GM10266 (cell line): Measurements from ENCODE around the gene OR9I1.

Experiments
- DNase-seq: peaks from one replicate; pipeline ENCODE4 v3.0.0; 2012; ENCODE audit errors: extremely low spot score
- CTCF ChIP-seq: IDR thresholded peaks from 2 replicates; pipeline ENCODE4 v1.5.1; 2012; ENCODE audit warnings: mild to moderate bottlenecking, low read depth; ENCODE audit not compliant: control insufficient read depth, insufficient read depth; ENCODE audit errors: missing control alignments

The OR9I1 gene

DNA sequence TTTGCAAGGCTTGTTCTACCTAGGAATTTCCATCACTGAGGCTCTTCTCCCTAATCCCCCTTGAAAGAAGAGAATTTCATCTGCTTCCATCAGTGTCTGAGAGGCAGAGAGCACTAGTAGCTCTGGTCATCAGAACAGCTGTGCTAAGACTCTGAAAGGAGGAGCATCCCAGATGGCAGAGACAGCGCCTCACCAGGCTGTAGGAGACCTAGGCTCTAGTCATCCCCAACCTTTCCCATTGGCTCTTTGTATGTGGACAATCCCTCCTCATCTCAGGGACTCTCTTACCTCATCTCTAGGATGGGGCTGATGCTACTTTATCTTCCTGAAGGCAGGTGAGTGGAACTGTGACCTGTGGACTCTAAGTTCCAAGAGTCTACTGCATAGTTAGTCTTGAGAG lies 8.8 kb upstream of the OR9I1 start:
- no peak for DNase-seq
- TF ChIP-seq CTCF = no peak

- no peak for TF ChIP-seq CTCF
- DNase-seq = no peak
These were observed 8.2 kb upstream of the OR9I1 start for GRCh38 chr11:58133309-58134076.

DNA sequence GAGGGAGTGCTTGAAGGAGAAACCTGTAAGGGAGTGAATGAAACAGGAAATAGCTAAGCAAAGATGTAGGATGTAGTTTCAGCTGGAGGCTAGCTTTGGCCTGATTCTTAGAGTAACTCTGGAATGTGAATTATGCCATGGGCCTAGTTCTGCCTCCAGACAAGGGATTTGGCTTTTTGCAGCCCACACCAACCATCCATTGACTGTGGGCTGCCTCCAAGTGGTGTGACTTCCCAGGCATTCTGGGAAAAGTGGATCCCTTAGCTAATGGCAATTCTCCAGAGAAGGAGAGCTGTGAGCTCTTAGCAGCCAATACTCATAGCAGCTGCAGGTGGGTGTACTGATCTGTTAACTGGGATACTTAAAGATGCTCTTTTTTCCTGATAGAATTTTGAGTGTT lies 2.0 kb upstream of the OR9I1 start:
- no peak for DNase-seq
- no peak for TF ChIP-seq CTCF

DNA sequence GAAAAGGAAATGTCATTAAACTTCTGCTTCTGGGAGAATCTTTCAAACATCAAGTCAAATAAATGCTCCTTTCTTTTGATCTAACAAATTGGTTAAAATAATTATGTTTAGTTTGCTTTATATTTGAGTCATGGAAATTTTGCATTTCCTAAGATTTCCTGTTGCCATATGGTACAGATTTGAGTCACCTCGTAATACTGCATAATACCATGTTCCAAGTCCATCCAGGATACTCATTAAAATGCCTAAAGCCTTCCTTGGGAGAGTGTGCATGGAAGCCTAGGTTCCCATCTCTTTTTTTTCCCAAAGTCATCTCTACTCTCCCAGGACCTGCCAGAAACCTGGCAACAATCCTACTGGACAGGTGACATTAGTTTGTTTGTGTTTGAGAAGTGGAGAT lies 4.2 kb downstream of the OR9I1 start:
- TF ChIP-seq CTCF = no peak
- no peak for DNase-seq

DNA sequence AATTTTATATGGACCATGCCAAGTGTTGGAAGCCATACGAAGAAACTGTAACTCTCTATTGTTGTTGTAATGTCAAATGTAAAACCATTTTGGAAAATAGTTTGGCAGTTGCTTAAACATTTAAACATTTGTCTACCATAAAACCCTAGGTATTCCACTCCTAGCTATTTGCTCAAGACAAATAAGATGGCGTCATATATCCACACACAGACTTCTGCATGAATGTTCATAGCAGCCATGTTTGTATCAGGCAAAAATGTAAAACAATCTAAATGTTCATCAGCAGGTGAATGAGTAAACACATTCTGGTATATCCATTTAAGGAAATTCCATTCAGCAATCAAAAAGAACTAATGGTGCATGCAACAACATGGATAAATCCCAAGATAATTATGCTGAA lies 27.9 kb downstream of the OR9I1 start:
- no peak for DNase-seq
- TF ChIP-seq CTCF = no peak

DNA sequence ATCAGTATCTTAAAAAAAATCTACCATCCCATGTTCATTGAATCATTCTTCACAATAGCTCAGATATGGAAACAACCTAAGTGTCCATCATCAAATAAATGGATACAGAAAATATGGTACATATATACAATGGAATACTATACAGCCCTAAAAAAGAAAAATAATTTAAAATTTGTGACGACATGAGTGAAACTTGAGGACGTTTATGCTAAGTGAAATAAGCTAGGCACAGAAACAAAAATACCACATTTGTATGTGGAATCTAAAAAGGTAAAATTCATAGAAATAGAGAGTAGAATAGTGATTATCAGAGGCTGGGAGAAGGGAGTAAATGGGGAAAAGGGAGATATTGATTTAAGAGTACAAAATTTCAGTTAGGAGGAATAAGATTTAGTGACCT lies 38.8 kb downstream of the OR9I1 start:
- DNase-seq = no peak
- no peak for TF ChIP-seq CTCF

DNA sequence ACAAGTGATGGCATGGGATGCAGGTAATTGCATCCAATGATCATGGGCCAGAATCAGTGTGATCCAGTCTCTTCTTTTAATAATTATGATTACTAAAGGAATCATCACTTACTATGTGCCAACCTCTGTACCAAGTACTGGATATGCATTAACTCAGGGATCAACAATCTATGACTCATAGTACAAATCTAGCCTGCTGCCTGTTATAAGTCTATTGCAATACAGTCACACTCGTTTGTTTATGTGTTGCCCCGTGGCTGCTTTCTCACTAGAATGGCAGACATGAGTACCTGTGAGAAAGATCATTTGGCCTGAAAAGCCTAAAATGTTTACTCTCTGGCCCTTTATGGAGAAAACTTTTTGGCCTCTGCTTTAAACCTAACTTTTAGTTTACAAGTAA lies 49.5 kb downstream of the OR9I1 start:
- TF ChIP-seq CTCF = no peak
- DNase-seq = no peak
